GM19455 (cell line): ENCODE measurements around the gene WSCD2.

ENCODE experiments used
- ATAC-seq: cut with Tn5 transposase; IDR thresholded peaks from one replicate; pipeline ENCODE4 v1.9.1; 2021; ENCODE audit not compliant: unreplicated experiment

WSCD2 gene

GRCh38 chr12:108297895-108298760, 169.0 kb downstream of the WSCD2 start:
- ATAC-seq, result peak; percentile 74

- no peak for ATAC-seq
Measured at GRCh38 chr12:108298761-108299275, 169.7 kb downstream of the WSCD2 start.

DNA sequence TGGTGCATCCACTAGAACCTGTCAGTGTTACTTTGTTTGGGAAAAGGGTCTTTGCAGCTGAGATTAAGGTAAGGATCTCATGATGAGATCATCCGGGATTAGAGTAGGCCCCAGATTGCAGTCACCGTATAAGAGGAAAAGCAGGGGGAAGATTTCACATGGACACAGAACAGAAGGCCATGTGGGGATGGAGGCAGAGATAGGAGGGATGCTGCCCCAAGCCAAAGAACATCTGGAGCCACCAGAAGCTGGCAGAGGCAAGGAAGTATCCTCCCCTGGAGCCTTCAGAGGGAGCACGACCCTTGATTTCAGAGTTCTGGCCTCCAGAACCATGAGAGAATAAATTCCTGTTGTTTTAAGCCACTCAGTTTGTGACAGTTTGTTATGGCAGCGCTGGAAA, 170.4 kb downstream of the WSCD2 start:
- ATAC-seq, result no peak
